Lung (tissue), 16 donors: ENCODE data around the gene FRMD4A. TPM values are rescaled to one million over a fixed set of nuclear protein-coding genes. Genes with fewer than 3 reads are reported as not detected.

Experiments used
- ATAC-seq: fragments of 200-7000 bp; cut with Tn5 transposase; one replicate; pipeline ENCODE4 v1.9.1; 2020; ENCODE audit warnings: moderate number of reproducible peaks; ENCODE audit not compliant: insufficient read depth, low FRiP score
- DNase-seq, 3 donors: peaks; one replicate each; pipeline ENCODE4 v3.0.0-alpha.2; 2013 to 2017
- H3K27ac ChIP-seq, 2 donors: one replicate each; pipeline ENCODE4 v1.5.1; 2013; ENCODE audit warnings: mild to moderate bottlenecking in 2 of 2, moderate library complexity in 2 of 2, control low read depth in 1 of 2, inconsistent platforms in 1 of 2, low read depth in 1 of 2, low read length in 1 of 2
- H3K27me3 ChIP-seq, 3 donors: one replicate each; pipeline ENCODE4 v1.5.1; 2013; ENCODE audit warnings: low read length in 2 of 3; ENCODE audit not compliant: control insufficient read depth in 3 of 3, insufficient read depth in 3 of 3
- H3K36me3 ChIP-seq, 4 donors: one replicate each; pipeline ENCODE4 v1.5.1; 2013; ENCODE audit warnings: low read length in 4 of 4, mild to moderate bottlenecking in 1 of 4, moderate library complexity in 1 of 4; ENCODE audit not compliant: control insufficient read depth in 4 of 4, insufficient read depth in 4 of 4
- H3K4me1 ChIP-seq, 5 donors: one replicate each; pipeline ENCODE4 v1.5.1; 2013; ENCODE audit warnings: low read length in 5 of 5, mild to moderate bottlenecking in 2 of 5, moderate library complexity in 1 of 5; ENCODE audit not compliant: control insufficient read depth in 5 of 5, insufficient read depth in 5 of 5
- H3K4me3 ChIP-seq: one replicate; pipeline ENCODE4 v1.5.1; 2013; ENCODE audit warnings: mild to moderate bottlenecking, control low read depth, moderate library complexity
- H3K9ac ChIP-seq, 2 donors: one replicate each; pipeline ENCODE4 v1.5.1; 2013; ENCODE audit warnings: low read length in 2 of 2, control low read depth in 1 of 2; ENCODE audit not compliant: insufficient read depth in 1 of 2
- H3K9me3 ChIP-seq, 4 donors: one replicate each; pipeline ENCODE4 v1.5.1; 2013; ENCODE audit warnings: low read length in 3 of 4, mild to moderate bottlenecking in 1 of 4, moderate library complexity in 1 of 4; ENCODE audit not compliant: control insufficient read depth in 4 of 4, insufficient read depth in 3 of 4
- CTCF ChIP-seq: IDR thresholded peaks from 2 replicates; pipeline ENCODE4 v1.5.1; 2012; ENCODE audit warnings: mild to moderate bottlenecking; ENCODE audit errors: control extremely low read depth, extremely low read depth
- WGBS, 2 donors: extraction: QIAGEN DNeasy Blood & Tissue Kit; methylation state at CpG; one replicate each; pipeline ENCODE4 v1.1.7; 2013; 5-methylcytosine and 5-hydroxymethylcytosine counted together
- long read RNA-seq, 5 donors: transcript quantifications; one replicate each; lab custom pipeline, GENCODE V29; 2026
- polyA plus RNA-seq, 2 donors: library from polyadenylated mRNA; stranded (reverse); fragments of 200-250 nt; gene quantifications; one replicate each; pipeline ENCODE4 v1.2.1, GENCODE V29; 2013
- total RNA-seq, 2 donors: library from RNA; depleted of rRNA in 1 of 2; stranded (reverse); fragments of >200 nt in 1 of 2; gene quantifications; one replicate each; pipeline ENCODE4 v1.2.1, GENCODE V29; 2014 to 2021
- donor health status: control.
- donor health status: control.
- donor health status: Bipolar disorder and iron deficiency.
- donor health status: healthy.
- donor health status: DM: yes; HTN: yes; CAD: no.

The FRMD4A gene
- total RNA-seq (10 to 100 TPM; 39.7 to 64.5 TPM), polyA plus RNA-seq (10 to 100 TPM; 12.0 to 18.8 TPM)
- long read RNA-seq, donor 1, transcript FRMD4A-209 (3 exons, 1,287 nt), result major isoform, 8 of 12 reads
- long read RNA-seq, donor 1, partial matches to known transcripts, result 0 of 12 reads
- long read RNA-seq, donor 1, other reads (novel, unspliced or antisense), result 0 of 12 reads
- long read RNA-seq, donor 2, transcript FRMD4A-209 (3 exons, 1,287 nt), result major isoform, 5 of 5 reads
- long read RNA-seq, donor 2, partial matches to known transcripts, result 0 of 5 reads
- long read RNA-seq, donor 2, other reads (novel, unspliced or antisense), result 0 of 5 reads
- long read RNA-seq, donor 3, partial matches to known transcripts, result 5 of 10 reads
- long read RNA-seq, donor 3, other reads (novel, unspliced or antisense), result 0 of 10 reads
- long read RNA-seq, donor 4, transcript FRMD4A-209 (3 exons, 1,287 nt), result major isoform, 5 of 6 reads
- long read RNA-seq, donor 4, partial matches to known transcripts, result 0 of 6 reads
- long read RNA-seq, donor 4, other reads (novel, unspliced or antisense), result 0 of 6 reads
- long read RNA-seq, donor 5, transcript FRMD4A-205 (2 exons, 875 nt), result minor isoform, 6 of 17 reads
- long read RNA-seq, donor 5, transcript FRMD4A-209 (3 exons, 1,287 nt), result major isoform, 11 of 17 reads
- long read RNA-seq, donor 5, partial matches to known transcripts, result 0 of 17 reads
- long read RNA-seq, donor 5, other reads (novel, unspliced or antisense), result 0 of 17 reads

- WGBS, 2 donors, result 54 to 57% methylated on average over 14 of the region's 14 CpGs
- Histone ChIP-seq H3K9ac (no peak within 1 kb of the TSS), H3K27me3 (peaks cover 0 to 23% (median 7%) of the 10 kb centered on the region in 3 donors), H3K36me3 (no peaks in the 10 kb centered on the region), H3K9me3 (peaks cover 0 to 3% (median 0%) of the 10 kb centered on the region in 4 donors), H3K27ac (no peak within 1 kb of the TSS), H3K4me1 (peaks cover 0 to 33% (median 12%) of the 10 kb centered on the region in 5 donors), H3K4me3 (no peak within 1 kb of the TSS)
- TF ChIP-seq CTCF, result no peak
- DNase-seq (no peak), ATAC-seq (no peak)
Observed at GRCh38 chr10:14330388-14331061, at the start of gene FRMD4A. TSS of gene FRMD4A (minus strand) at chr10:14330924.

GRCh38 chr10:14379556-14380280 lies 49.0 kb upstream of the FRMD4A start:
- Histone ChIP-seq H3K9me3 (no peaks in the 10 kb centered on the region), H3K4me1 (peaks cover 0 to 1% (median 0%) of the 10 kb centered on the region in 5 donors), H3K27ac (no peak overlapping the region), H3K9ac (no peak overlapping the region), H3K4me3 (no peak overlapping the region), H3K27me3 (no peaks in the 10 kb centered on the region), H3K36me3 (no peaks in the 10 kb centered on the region)
- 83 to 88% methylated on average over 8 of the region's 8 CpGs for WGBS, 2 donors
- DNase-seq (no peak), ATAC-seq (no peak)
- TF ChIP-seq CTCF, result no peak

GRCh38 chr10:14378387-14378960 lies 47.8 kb upstream of the FRMD4A start:
- Histone ChIP-seq H3K36me3 (no peaks in the 10 kb centered on the region), H3K4me3 (no peak overlapping the region), H3K9ac (no peak overlapping the region), H3K27me3 (no peaks in the 10 kb centered on the region), H3K4me1 (peaks cover 0 to 1% (median 0%) of the 10 kb centered on the region in 5 donors), H3K9me3 (no peaks in the 10 kb centered on the region), H3K27ac (no peak overlapping the region)
- TF ChIP-seq CTCF, result no peak
- 92 to 95% methylated on average over 6 of the region's 6 CpGs for WGBS, 2 donors
- ATAC-seq (no peak), DNase-seq (no peak)
